GM12878 (cell line): ENCODE measurements around the gene POGLUT3. TPM values are rescaled to one million over a fixed set of nuclear protein-coding genes. Genes with fewer than 3 reads are reported as not detected.
A peak's percentile ranks its signal among the peaks of the same experiment; 100 is the strongest.

Source experiments
- CREB1 ChIP-seq: IDR thresholded peaks from 2 replicates; pipeline ENCODE4 v1.6.1; 2012; ENCODE audit warnings: low read depth, mild to moderate bottlenecking, inconsistent platforms
- DPF2 ChIP-seq: fragments of 450-650 bp; IDR thresholded peaks from 2 replicates; pipeline ENCODE4 v1.6.1; 2017; ENCODE audit warnings: mild to moderate bottlenecking
- GABPA ChIP-seq: IDR thresholded peaks from 2 replicates; pipeline ENCODE4 v1.6.1; 2014; ENCODE audit warnings: antibody characterized with exemption, low read depth, mild to moderate bottlenecking, inconsistent platforms
- IKZF2 ChIP-seq, 2 experiments: fragments of 450-650 bp; IDR thresholded peaks; 2 replicates each; pipeline ENCODE4 v1.6.1; 2017; ENCODE audit warnings: mild to moderate bottlenecking in 2 of 2, moderate library complexity in 2 of 2
- KAT2A ChIP-seq: conservative IDR thresholded peaks from 2 replicates; pipeline ENCODE4 v1.6.1; 2011; ENCODE audit warnings: low read depth, low read length; ENCODE audit not compliant: control insufficient read depth
- MTA2 ChIP-seq: fragments of 450-650 bp; IDR thresholded peaks from 2 replicates; pipeline ENCODE4 v1.6.1; 2016; ENCODE audit warnings: low read depth, mild to moderate bottlenecking, moderate library complexity
- NKRF ChIP-seq: fragments of 450-650 bp; conservative IDR thresholded peaks from 2 replicates; pipeline ENCODE4 v1.6.1; 2017; ENCODE audit warnings: mild to moderate bottlenecking, moderate library complexity
- TCF12 ChIP-seq: IDR thresholded peaks from 2 replicates; pipeline ENCODE4 v1.6.1; 2011; ENCODE audit warnings: low read depth, mild to moderate bottlenecking, low read length
- USF1 ChIP-seq: IDR thresholded peaks from 2 replicates; pipeline ENCODE4 v1.6.1; 2011; ENCODE audit warnings: borderline replicate concordance, low read depth, mild to moderate bottlenecking, moderate library complexity, mixed read lengths, low read length; ENCODE audit not compliant: insufficient read depth; ENCODE audit errors: extremely low read length
- YBX1 ChIP-seq: fragments of 450-650 bp; IDR thresholded peaks from 2 replicates; pipeline ENCODE4 v1.6.1; 2016; ENCODE audit warnings: antibody characterized with exemption
- ZBTB4 ChIP-seq: fragments of 450-650 bp; formaldehyde crosslinking; IDR thresholded peaks from 2 replicates; pipeline ENCODE4 v1.4.0; 2022; ENCODE audit warnings: mild to moderate bottlenecking, moderate library complexity
- ZNF622 ChIP-seq: fragments of 450-650 bp; IDR thresholded peaks from 2 replicates; pipeline ENCODE4 v1.6.1; 2017; ENCODE audit warnings: mild to moderate bottlenecking, inconsistent platforms
- polyA plus RNA-seq, 11 experiments: library from polyadenylated mRNA; depleted of rRNA in 4 of 11; unstranded in 6 of 11; stranded (reverse) in 5 of 11; fragments of >200 nt; fragmentation: Nextera tagmentation in 4 of 11; fragmentation: Illumina TruSeq in 1 of 11; extraction: Ambion mirVana in 4 of 11; extraction: Trizol in 1 of 11; gene quantifications; 1 replicate in 1 of 11; 2 replicates in 10 of 11; pipeline versions ENCODE4 v1.2.1 to v1.2.3, GENCODE V29; 2011 to 2016; ENCODE audit warnings: inconsistent platforms in 2 of 11, missing spikeins in 2 of 11, low read depth in 1 of 11
- total RNA-seq, 4 experiments: library from RNA; depleted of rRNA in 3 of 4; stranded (reverse); fragments of >200 nt in 3 of 4; fragmentation: Illumina TruSeq in 1 of 4; extraction: Trizol in 1 of 4; gene quantifications; 2 replicates each; pipeline versions ENCODE4 v1.2.1 to v1.2.3, GENCODE V29; 2013 to 2021

POGLUT3 gene
- total and polyA plus RNA-seq, 10 of the 15 experiments (the other 5 are each of a cell fraction or from before 2014, with no cell fraction given) = 3.7 to 21.5 (median 12.9) TPM

- no peak for TF ChIP-seq ZBTB4 (CRISPR knock-in tag)
- no peak for TF ChIP-seq KAT2A
- no peak for TF ChIP-seq ZNF622
- TF ChIP-seq TCF12 = no peak
- peak in 1 of 2 experiments; percentile 71 for TF ChIP-seq IKZF2 (IDR thresholded peaks at IDR 0.05)
- TF ChIP-seq YBX1 = no peak
- TF ChIP-seq GABPA = no peak
- no peak for TF ChIP-seq DPF2
- TF ChIP-seq USF1 = no peak
- TF ChIP-seq NKRF = no peak
- peak; percentile 89 for TF ChIP-seq CREB1
- no peak for TF ChIP-seq MTA2
Measured at GRCh38 chr11:108497317-108498045, 703 bp downstream of the POGLUT3 start (continued).
